Motor neuron (in vitro differentiated cells): ENCODE results near the gene STARD5. TPM values are rescaled to one million over a fixed set of nuclear protein-coding genes. Genes with fewer than 3 reads are reported as not detected.

Experiments used
- ATAC-seq, 8 experiments: fragments of 200-7000 bp; cut with Tn5 transposase; replicated peaks in 6 of 8; 2 replicates each; pipeline ENCODE4 v1.8.0; 2021; ENCODE audit warnings: mild to moderate bottlenecking in 8 of 8, moderate library complexity in 8 of 8
- H3K27ac ChIP-seq, 2 donors: fragments of 250-450 bp; sonication (Bioruptor Pico); 2 replicates each; pipeline ENCODE4 v1.9.0; 2021; ENCODE audit warnings: antibody characterized with exemption in 2 of 2, mild to moderate bottlenecking in 2 of 2, moderate library complexity in 1 of 2
- H3K4me1 ChIP-seq, 2 donors: fragments of 250-450 bp; sonication (Bioruptor Pico); replicated peaks in 1 of 2; 2 replicates each; pipeline ENCODE4 v1.6.1; 2021; ENCODE audit warnings: antibody characterized with exemption in 2 of 2, mild to moderate bottlenecking in 2 of 2, moderate library complexity in 1 of 2
- H3K4me3 ChIP-seq, 5 donors: fragments of 250-450 bp; sonication (Bioruptor Pico); 2 replicates each; pipeline ENCODE4 v1.9.0; 2021; ENCODE audit warnings: antibody characterized with exemption in 5 of 5, mild to moderate bottlenecking in 5 of 5, moderate library complexity in 4 of 5
- WGBS, 10 experiments: fragments of 450-650 bp; shearing (Covaris generic); methylation state at CpG; one replicate each; pipeline ENCODE4 v1.0.0; 2022; 5-methylcytosine and 5-hydroxymethylcytosine counted together
- in situ Hi-C, 9 experiments: fragments of 400-800 bp; cut with MboI; loops; one replicate each; pipeline ENCODE4 v1.15.0; 2021; ENCODE audit warnings: low sequenced_read_pairs in 9 of 9, low pct_unique_long_range_greater_than_20kb in 2 of 9; ENCODE audit not compliant: unreplicated experiment in 9 of 9
- total RNA-seq, 8 experiments: library from RNA; unstranded; fragments of 300-600 nt; gene quantifications; 2 replicates each; pipeline versions ENCODE4 v1.2.3 to v1.2.4, GENCODE V29; 2022

Gene STARD5
- total RNA-seq, 8 experiments from 2014 or later: 0.92 to 9.7 (median 2.1) TPM

DNA sequence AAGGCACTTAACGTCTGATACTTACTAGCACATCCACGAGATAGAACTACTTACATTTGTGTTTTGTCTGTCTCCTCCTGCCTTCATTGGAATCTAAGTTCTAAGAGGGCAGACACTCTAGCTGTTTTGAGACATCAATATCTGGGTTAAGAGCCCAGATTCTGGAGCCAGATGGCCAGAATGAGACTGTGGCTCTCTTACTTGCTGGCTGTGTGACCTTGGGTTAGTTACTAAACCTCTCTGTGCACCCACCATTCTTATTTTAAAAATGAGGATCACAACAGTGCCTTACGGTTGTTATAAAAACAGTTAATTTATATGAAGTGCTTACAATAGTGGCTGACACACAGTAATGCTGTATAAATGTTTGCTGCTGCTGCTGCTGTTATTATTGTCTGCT lies 7.7 kb downstream of the STARD5 start:
- no peaks in the 10 kb centered on the region for H3K4me1 ChIP-seq
- in situ Hi-C loops: no loop called here
- no peak overlapping the region for H3K4me3 ChIP-seq
- WGBS, 10 experiments: 80 to 100% (median 95%) methylated on average over 1 to 3 of the region's 3 CpGs; no CpG with 5 or more reads in 2 of the 10 experiments
- H3K27ac ChIP-seq: no peak overlapping the region
- ATAC-seq: no peak

DNA sequence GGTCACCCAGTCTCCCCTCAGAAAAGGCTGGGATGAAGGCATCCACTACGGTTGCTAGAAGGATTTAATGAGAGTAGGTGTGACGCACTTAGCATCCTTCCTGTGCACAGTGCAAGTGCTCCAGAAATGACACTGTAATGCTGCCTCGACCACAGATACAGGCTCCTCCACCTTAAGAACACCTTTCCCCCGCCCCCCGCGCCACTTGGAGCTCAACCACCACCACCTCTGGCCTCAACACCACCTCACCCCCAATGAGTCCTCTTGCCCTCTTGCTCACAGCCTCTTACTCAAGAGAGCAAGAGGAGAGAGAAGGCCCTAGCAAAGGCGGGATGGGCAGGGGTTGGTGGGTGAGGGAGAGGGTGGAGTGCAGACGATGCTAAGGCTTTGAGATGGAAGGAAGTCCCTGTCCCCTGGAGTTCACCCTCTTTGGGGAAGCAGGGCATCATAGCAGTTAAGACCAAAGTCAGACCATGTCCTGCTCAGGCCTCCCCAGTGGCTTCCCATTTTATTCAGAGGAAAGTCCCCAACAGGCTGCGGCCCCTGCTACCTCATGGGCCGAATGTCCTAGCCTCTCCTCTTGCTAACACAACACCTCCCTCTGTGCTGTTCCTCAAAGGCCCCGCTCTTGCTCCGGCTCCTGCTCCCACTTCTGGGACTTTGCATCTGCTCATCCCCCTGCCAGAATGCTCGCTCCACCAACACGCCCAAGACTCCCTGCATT lies 8.3 kb downstream of the STARD5 start:
- in situ Hi-C loops: no loop called here
- ATAC-seq: no peak
- H3K4me3 ChIP-seq: no peak overlapping the region
- WGBS, 10 experiments: 89 to 100% (median 100%) methylated on average over 1 to 6 of the region's 14 CpGs; no CpG with 5 or more reads in 6 of the 10 experiments
- H3K4me1 ChIP-seq: no peaks in the 10 kb centered on the region
- H3K27ac ChIP-seq: no peak overlapping the region

DNA sequence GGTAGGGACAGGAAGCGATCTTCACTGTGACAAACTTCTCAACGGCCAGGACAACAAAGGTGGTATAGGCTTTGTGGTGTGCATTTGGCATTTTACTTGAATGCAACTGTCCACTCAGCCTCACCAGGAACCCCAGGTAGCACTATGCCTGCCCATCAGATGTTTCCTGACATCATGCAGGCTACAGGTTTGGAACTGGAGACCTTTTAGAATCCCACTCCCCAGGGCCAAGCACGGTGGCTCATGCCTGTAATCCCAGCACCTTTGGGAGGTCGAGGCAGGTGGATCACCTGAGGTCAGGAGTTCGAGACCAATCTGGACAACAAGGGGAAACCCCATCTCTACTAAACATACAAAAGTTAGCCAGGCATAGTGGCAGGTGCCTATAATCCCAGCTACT lies 9.6 kb downstream of the STARD5 start:
- no peak overlapping the region for H3K27ac ChIP-seq
- in situ Hi-C loops: no loop called here
- H3K4me1 ChIP-seq: no peaks in the 10 kb centered on the region
- WGBS, 10 experiments: 50 to 92% (median 83%) methylated on average over 1 to 3 of the region's 5 CpGs; no CpG with 5 or more reads in 4 of the 10 experiments
- no peak overlapping the region for H3K4me3 ChIP-seq
- ATAC-seq: no peak

DNA sequence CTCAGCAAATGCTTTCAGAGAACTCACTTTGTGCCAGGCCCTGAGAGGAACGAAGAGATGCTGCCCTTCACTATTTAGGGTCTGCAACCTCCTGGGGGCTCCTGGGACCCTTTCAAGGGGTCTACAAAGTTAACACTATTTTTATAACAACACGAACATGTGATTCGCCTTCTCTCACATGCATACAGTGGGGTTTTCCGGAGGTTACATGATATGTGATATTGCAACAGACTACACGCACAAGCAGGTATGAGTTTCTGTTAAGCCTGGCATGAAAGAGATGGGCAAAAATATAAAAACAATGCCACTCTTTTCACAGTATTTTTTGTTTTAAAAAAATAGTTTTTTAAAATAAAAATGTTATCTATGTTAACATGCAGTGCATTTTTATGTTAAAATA lies 10.3 kb downstream of the STARD5 start:
- Histone ChIP-seq H3K4me3 (no peak overlapping the region), H3K27ac (no peak overlapping the region), H3K4me1 (no peaks in the 10 kb centered on the region)
- WGBS, 10 experiments: 36 to 100% (median 88%) methylated on average over 2 to 5 of the region's 5 CpGs; no CpG with 5 or more reads in 1 of the 10 experiments
- in situ Hi-C loops: no loop called here
- no peak for ATAC-seq

DNA sequence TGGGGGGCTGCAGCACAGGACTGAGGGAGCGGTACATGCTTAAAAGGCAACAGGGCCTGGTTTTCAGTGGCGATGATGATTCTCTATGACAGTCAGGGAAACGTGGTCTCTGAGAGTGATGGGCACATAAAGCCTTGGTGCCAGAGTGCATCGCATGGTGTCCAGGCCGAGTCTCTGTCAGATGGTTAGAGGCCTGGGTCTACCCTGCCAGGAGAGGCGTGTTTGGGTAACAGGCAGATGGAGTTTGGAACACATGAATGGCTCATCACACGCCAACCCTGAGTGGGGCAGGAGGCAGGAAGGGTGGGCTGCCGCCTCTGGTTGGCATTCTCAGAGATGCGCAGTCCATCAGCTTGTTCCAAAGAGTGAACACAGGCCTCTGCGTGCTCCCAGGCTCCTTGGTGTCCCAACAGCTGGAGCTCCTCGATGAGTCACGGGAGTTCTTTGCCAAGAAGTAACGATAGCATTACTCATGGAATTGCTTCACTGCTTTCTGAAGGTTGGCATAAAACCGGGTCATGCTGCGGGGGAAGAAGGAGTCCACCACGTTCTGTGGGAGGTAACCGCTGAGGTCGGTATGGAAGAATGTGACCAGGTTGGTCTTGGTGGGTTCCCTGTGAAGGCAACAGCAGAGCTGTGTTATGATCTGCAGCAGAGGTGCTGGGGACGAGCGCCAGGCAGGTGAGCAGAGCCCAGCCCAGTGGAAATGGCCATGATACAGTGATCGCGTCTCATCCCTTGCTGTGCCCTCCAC lies 11.0 kb downstream of the STARD5 start:
- ATAC-seq: peak in 3 of 8 experiments; percentile 49 to 99 (median 98)
- Histone ChIP-seq H3K4me1 (no peaks in the 10 kb centered on the region), H3K27ac (no peak overlapping the region), H3K4me3 (no peak overlapping the region)
- in situ Hi-C loops: no loop called here
- WGBS, 10 experiments: 0 to 100% (median 53%) methylated on average over 1 to 9 of the region's 22 CpGs; no CpG with 5 or more reads in 2 of the 10 experiments

DNA sequence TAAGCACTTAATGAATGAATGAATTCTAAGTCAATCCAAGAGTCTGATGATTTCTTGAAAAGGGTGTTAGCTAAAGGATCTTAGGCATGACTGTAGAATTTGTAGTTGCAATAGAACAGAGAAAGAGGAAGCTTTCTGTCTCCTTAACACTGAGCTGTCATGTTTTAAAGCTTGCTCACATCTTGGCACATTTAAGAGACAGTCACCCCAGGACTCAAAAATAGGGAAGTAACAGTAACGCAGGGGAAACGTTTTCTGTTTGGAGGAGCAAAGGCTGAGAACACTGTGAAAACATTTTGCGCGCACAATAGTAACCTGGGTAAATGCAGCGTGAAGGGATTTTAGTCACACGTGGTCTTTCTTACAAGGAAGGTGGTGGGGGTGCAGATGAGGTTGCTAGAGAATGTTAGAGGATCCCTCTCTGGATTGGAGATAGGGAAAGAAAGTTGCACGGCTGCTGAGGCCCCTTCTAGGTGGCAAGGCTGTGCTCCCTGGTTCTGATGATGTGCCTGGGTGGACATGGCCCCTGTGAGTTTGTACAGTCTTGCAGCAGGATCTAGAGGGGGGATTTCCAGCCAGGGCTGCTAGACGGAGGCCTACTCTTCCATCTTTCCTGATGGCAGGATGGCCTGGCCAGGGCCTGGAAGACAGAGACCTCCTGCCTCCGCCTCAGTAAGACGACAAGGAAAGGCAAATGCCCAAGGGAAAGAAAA lies 12.0 kb downstream of the STARD5 start:
- no peak for ATAC-seq
- Histone ChIP-seq H3K4me1 (no peaks in the 10 kb centered on the region), H3K4me3 (no peak overlapping the region), H3K27ac (no peak overlapping the region)
- in situ Hi-C loops: no loop called here
- WGBS, 10 experiments: 42 to 96% (median 84%) methylated on average over 2 to 8 of the region's 10 CpGs; no CpG with 5 or more reads in 1 of the 10 experiments

DNA sequence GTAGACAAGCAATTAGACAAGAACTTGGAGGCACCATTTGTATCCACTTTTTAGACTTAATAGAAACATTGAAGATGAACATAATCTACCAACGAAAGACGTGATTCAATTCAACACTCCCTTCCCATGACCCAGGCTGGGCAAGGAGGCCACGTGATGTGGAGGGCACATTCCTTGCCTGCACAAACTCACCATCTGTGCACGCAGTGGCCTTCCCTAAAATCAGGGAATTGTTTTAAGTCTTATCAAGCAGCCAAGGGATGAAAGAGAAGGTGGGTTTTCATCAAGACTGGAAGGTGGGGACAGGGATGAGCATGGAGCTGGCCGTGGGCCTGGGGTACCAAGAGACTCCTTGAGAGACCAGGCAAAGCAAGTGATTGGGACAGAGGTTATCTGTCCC lies 13.5 kb downstream of the STARD5 start:
- WGBS, 10 experiments: 83 to 100% (median 92%) methylated on average over 1 to 5 of the region's 5 CpGs; no CpG with 5 or more reads in 3 of the 10 experiments
- in situ Hi-C loops: no loop called here
- no peak overlapping the region for H3K4me3 ChIP-seq
- ATAC-seq: no peak
- H3K27ac ChIP-seq: no peak overlapping the region
- H3K4me1 ChIP-seq: no peaks in the 10 kb centered on the region

DNA sequence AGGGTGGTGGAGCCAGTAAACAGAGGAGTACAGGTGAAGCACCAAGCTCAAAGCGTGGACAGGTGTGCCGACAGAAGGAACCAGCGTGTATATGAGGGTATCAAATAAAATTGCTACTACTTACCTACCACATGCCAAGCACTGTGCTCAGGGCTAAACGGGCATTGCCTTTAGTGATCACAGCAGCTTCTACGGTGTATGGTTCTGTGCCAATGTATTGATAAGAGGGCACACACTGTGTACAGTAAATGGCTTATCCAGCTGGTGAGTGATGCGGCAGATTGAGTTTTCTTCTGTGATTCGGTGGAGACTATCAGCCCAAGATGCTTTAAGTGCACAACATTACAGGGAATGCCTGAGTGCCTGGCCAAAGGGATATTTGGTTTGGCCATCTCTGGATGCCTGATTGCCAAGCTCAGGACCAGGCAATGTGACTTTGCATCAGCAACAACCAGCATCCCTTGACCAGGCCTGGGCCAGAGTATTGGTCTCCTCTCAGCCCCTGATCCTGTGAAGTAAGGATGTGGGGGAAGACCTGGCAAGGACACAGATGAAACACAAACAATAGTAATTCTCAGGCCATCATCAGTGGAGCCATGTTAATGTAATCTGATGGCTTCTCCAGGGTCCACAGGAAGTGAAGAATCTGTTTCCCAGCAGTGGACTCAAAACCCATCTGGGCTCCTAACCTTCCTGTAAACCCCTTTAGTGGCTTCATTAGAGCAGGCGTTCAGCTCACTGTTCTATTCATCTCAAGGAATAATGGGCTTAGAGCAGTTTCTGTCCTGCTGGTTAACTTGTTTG lies 14.1 kb downstream of the STARD5 start:
- no peak for ATAC-seq

DNA sequence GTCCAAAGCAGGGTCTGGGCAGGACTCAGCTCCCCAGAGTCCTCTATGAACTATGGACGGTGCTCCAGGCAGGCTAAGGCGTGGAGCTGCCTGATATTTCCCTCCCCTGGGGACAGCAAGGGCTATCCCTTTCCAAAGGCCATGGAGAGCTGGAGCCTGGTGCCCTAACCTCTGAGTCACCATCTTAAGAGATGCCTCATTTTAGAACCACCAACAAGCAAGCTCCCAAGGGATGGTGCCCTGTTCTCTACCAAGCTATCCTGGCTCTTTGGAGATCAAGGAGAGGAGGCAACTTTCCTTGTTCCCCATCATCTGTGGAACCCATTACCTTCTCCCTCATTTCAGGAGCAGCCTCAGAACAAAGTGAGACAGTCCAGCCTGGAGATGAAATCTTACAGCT lies 15.7 kb downstream of the STARD5 start:
- in situ Hi-C loops: no loop called here
- 83% methylated on average over 2 of the region's 2 CpGs; no CpG with 5 or more reads in 9 of the 10 experiments for WGBS, 10 experiments
- peaks cover 13 to 14% of the 10 kb centered on the region in 2 donors for H3K4me1 ChIP-seq
- ATAC-seq: no peak
- no peak overlapping the region for H3K4me3 ChIP-seq
- no peak overlapping the region for H3K27ac ChIP-seq

More for the DNA sequence above, 14.1 kb downstream of the STARD5 start:
- WGBS, 10 experiments: 67 to 100% (median 87%) methylated on average over 1 to 7 of the region's 8 CpGs; no CpG with 5 or more reads in 3 of the 10 experiments
- Histone ChIP-seq H3K27ac (no peak overlapping the region), H3K4me3 (no peak overlapping the region), H3K4me1 (no peaks in the 10 kb centered on the region)
- in situ Hi-C loops: no loop called here

DNA sequence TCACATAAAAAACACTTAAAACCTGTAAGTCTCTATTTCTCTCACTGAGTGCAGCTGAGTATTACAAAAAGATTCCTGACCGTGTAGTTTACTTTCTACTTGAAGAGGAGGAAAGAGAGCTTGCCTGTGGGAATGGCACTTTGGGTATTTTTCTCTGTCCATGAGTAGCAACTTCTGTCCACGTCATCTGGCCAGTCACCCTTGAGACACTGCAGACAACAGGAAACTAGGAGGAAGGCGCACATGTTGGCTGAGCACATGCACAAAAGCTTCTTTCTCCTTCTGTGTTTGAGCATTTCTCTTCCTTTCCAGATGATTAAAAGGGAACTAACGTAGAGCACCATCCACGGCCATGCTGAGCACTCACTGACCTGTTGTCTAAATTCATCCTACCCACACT lies 19.7 kb downstream of the STARD5 start:
- 20 to 100% (median 60%) methylated on average over 1 to 5 of the region's 5 CpGs; no CpG with 5 or more reads in 2 of the 10 experiments for WGBS, 10 experiments
- peaks cover 14 to 16% of the 10 kb centered on the region in 2 donors for H3K4me1 ChIP-seq
- no peak overlapping the region for H3K4me3 ChIP-seq
- in situ Hi-C loops: no loop called here
- H3K27ac ChIP-seq: peak overlapping the region; percentile 15 to 33
- ATAC-seq: peak in 6 of 8 experiments; percentile 41 to 66 (median 56)

DNA sequence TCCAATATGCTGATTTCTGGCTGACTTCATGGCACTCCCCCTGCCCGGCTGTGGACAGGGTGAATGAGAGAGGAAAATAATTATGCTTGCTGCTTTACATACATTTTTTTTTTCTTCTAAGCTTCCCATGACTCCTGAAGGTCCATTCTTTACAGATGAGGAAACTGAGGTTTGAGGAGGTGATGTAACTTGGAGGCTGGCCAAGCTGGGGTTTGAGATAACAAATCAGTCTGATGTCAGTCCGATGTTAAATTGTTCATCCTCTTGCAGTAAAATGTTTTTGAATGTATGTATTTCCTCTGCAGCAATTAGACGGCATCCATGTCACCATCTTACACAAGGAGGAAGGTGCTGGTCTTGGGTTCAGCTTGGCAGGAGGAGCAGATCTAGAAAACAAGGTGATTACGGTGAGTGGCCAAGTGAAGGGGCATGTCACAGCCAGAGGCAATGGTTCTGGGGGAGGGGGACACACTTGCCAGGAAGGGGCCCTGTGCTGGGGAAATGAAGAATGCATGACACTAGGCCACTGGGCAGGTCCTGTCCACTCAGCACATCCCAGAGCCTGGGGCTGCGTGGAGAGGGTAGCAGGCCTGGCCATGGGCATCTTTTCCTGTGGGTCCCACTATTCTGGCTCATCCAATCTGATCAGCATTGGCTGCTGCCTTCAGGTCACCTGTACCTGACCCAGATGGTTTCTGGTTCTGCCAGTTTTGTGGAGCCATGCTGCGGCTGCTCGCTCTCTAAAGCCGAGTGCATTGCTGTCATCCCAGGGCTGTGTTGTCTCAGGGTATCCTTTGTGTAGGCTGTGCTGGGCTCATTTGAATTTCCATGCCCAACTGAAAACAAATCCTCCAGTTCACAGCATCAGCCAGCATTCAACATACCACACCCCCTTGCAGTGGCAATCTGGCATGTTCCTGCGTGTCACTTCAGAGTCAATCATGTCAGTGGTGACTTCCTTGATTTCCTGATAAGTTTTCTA lies 20.4 kb downstream of the STARD5 start:
- peak in 7 of 8 experiments; percentile 60 to 96 (median 94) for ATAC-seq
- in situ Hi-C loops: no loop called here
- Histone ChIP-seq H3K4me3 (no peak overlapping the region), H3K4me1 (peaks cover 14 to 16% of the 10 kb centered on the region in 2 donors), H3K27ac (peak overlapping the region; percentile 15 to 33)
- 29 to 80% (median 69%) methylated on average over 1 to 6 of the region's 9 CpGs for WGBS, 10 experiments
